Measurements from ENCODE around the gene SEPTIN10.
"Not testable (repeated sequence)": the region's sequence is repeated elsewhere in the genome, so short reads cannot be mapped to it uniquely, and the experiment has no call there.

SEPTIN10 gene

DNA sequence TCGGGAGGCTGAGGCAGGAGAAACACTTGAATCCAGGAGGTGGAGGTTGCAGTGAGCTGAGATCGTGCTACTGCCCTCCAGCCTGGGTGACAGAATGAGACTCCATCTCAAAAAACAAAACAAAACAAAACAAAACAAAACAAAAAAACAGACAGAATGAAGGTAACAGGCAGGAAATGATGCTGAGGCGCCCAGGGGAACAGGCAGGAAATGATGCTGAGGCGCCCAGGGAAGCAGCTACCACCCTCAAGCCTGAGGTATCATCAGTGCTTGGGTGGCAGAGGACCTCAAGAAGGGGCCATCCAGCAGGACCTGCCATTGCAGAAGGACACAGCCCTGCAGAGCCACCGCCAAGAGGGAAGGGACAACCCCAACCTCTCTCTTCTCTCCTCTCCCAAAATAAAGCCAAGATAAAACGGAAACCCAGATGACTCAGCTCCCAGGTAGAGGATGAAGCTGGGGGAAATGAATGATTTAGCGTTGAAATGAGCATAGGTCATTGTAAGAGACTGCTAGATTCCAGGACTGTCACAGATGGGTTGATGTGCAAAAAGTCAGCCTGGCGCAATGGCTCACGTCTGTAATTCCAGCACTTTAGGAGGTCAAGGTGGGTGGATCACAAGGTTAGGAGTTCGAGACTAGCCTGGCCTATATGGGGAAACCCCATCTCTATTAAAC, 19.7 kb upstream of the SEPTIN10 start:
- no peak for DNase-seq

- DNase-seq = no peak
These were observed 18.5 kb upstream of the SEPTIN10 start for GRCh38 chr2:109632158-109632789.

DNA sequence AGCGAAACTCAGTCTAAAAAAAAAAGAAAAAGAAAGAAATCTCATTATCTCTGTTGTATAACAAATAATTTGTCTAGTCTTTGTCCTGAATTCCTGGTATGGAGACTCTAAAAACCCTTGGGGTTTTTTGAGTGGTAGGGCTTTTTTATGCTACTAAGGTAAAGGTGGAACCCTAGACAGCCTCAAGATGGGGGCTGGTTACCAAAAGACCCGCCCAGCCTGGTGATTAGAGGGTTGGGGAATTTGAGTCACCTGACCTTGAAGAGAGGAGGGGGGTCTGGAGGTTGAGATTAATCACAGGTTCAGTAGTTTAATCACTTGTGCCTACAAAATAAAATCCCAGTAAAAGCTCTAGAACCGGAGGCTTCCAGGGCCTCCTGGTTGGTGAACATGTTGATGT, 18.0 kb upstream of the SEPTIN10 start:
- DNase-seq = no peak

GRCh38 chr2:109630441-109631430, 17.0 kb upstream of the SEPTIN10 start:
- DNase-seq = no peak

DNA sequence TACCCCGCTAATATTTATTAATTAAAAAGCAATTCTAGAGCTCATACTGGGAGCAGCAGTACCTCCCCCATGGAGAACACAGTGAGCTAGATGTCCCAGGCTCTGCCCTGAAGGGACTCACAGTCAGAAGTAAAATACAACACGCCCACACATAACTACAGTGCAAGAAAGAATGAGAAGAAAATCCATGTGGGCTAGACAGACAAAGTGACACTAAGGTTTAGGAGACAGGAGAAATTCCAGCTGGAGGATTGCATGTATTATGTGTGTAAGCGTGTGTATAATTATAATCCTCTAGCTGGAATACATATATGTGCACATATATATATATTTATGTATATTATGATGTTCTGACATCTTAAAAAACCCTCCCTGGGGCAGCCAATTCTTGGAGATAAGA, 16.1 kb upstream of the SEPTIN10 start:
- no peak for DNase-seq

DNA sequence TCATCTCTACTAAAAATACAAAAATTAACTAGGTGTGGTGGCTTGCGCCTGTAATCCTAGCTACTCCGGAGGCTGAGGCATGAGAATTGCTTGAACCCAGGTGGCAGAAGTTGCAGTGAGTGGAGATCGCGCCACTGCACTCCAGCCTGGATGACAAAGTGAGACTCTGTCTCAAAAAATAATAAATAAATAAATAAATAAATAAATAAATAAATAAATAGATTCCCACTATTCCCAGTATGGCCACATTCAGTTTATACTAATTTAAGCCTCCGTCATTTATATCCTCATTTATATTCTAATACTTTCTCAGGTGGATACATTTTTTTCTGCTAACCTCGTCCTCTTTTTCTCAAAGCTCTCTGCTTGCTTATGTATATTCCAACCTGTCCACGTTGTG, 14.6 kb upstream of the SEPTIN10 start:
- not testable (repeated sequence) for DNase-seq

GRCh38 chr2:109624339-109624738, 10.6 kb upstream of the SEPTIN10 start:
- DNase-seq = no peak

GRCh38 chr2:109623923-109624322, 10.2 kb upstream of the SEPTIN10 start:
- no peak for DNase-seq

DNA sequence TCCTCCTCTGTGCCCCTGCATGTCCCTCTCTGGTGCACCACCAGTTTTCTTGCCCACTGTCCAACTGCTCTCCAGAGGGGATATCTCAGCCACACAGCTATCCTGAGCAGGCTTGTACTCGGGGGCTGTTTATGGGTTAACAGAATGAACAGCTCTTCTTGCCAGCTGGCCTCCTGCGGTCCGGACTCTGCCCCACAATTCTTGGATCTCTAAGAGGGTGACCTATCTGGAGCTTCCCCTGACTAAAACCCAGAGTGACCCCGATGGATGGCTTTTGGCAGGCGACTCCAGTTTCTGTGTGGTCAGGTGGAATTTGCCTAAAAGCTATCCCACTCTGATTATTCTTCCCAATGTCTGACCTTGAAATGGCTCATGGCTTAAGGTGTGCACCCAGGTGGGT, 9.5 kb upstream of the SEPTIN10 start:
- no peak for DNase-seq

DNA sequence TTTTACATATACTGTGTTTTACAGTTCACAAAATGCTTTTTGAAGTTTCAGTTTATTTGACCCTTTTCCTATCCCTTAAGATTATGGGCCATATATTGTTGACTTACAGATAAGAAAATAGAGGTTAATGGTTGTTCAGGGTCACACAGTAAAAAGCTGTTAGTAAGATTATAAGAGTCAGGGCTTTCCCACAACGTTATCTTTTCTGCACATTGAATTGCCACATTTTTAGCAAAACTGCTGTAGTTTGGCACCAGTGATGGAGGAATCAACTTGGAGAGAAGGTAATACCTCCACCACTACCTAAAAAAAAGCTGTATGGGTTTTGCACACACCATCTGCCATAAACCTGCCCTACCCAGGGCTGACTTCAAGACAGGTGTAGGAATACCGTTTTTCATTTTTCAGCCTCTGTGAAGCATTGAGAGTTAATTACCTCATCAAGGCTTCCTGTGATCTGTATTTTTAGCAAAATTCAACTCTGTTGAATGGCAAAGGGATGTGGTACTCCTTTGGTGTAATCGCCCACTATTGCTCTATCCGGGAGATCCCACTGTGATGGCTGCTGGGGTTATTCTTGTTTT, 5.4 kb upstream of the SEPTIN10 start:
- DNase-seq = no peak

GRCh38 chr2:109616184-109616583, 2.4 kb upstream of the SEPTIN10 start:
- DNase-seq = no peak

GRCh38 chr2:109615637-109616144, 1.9 kb upstream of the SEPTIN10 start:
- no peak for DNase-seq

DNA sequence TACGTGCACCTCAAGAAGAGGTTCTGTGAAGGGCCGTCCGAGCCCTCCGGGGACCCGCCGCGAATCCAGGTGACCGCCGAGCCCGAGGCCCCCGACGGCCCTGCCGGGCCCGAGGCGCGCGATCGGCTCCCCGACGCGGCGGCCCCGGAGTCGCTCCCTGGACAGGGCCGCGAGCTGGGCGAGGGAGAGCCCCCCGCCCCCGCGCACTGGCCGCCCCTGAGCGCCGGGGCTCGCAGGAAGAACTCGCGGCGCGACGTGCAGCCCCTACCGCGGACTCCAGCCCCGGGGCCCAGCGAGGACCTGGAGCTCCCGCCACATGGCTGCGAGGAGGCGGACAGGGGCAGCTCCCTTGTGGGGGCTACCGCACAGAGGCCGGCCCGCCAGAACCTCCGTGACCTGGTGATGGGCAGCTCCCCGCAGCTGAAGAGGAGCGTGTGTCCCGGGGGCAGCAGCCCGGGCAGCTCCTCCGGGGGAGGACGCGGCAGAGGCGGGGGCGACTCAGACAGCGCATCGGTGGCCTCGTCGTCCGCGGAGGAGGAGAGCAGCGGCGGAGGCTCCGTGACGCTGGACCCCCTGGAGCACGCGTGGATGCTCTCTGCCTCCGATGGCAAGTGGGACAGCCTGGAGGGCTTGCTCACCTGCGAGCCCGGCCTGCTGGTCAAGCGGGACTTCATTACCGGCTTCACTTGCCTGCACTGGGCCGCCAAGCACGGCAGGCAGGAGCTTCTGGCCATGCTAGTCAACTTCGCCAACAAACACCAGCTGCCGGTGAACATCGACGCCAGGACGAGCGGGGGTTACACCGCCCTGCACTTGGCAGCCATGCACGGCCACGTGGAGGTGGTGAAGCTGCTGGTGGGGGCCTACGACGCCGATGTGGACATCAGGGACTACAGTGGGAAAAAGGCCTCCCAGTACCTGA, 1.2 kb upstream of the SEPTIN10 start:
- no peak for DNase-seq

- no peak for DNase-seq
These were observed 465 bp downstream of the SEPTIN10 start for GRCh38 chr2:109613081-109613921.

DNA sequence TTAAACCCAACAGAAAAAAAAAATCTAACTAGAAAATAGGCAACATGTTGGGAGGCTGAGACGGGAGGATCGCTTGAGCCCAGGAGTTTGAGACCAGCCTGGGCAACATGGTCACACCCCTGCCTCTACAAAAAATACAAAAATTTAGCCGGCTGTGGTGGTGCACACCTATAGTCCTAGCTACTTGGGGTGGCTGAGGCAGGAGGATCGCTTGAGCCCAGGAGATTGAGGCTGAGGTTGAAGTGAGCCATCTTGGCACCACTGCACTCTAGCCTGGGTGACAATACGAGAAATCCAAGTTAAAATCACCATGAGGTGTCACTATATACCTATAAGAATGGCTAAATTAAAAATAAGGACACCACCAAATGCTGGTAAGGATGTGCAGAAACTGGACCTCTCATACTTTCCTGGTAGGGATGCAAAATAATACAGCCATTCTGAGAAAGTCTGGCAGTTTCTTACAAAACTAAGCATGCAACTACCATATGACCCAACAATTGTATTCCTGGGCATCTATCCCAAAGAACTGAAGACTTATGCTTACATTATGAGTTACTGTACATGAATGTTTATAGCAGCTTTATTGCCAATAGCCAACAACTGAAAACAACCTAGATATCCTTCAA, 2.2 kb downstream of the SEPTIN10 start:
- DNase-seq = no peak

DNA sequence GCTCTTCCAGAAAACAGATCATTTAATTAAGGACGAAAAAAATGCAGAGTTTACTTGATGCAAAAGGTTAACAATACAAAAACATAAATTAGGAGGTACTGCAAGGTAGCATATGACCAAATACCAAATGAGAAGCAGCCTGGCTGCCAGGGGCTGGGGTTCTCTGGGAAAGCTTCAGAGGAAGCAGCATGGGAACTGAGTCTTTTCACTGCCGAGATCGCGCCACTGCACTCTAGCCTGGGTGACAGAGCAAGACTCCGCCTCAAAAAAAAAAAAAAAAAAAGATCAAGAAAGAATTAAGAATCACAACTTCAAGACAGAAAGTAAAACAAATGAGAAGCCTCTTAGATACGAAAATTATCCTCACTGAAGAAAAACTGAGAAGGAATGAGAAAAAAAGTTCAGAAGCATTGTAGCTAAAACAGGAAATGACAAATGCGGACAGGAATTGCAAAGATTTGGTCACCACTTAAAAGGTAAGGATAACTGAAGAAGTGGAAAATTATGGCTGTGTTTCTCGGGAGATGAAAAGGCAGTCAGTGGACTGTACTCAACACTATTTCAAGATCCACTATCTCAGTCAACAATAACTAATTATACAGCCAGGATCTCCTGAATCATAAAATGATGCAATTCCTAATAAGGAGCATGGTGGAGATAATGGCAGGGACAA, 4.3 kb downstream of the SEPTIN10 start:
- no peak for DNase-seq

DNA sequence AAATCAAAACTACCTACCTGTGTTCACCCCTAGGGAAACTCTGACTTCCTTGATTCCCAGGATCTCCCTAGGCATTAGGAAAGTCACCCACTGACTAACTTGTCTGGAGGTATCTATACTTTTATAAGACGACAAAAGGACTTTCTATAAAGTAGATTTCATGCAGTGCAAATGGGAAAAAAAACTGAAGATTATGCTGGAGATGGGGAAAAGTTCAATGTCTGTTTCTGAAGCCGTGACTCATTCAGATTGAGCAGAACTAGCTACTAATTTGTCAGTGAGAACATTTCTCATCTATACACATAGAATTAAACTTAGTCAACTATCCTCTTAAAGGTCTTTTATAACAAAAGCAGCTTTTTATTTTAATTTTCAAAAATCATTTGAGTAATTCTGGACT, 6.0 kb downstream of the SEPTIN10 start:
- no peak for DNase-seq

DNA sequence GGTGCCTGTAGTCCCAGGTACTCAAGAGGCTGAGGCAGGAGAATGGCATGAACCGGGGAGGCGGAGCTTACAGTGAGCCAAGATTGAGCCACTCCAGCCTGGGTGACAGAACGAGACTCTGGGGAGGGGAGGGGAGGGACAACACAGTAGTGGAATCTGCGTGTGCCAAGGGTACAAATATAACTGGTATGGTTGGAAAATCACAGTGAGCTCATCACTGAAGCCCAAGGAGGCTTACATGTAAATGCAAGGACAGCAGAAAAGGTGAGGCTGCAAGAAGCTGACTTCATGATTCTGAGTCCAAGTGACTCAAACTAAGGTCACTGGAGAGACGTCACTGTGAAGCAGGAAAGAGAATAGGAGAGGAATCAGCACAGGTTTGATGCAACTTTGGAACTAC, 9.2 kb downstream of the SEPTIN10 start:
- no peak for DNase-seq

GRCh38 chr2:109602617-109603188, 11.1 kb downstream of the SEPTIN10 start:
- DNase-seq = no peak
